ENCODE measurements around the gene NEXMIF.

DNA sequence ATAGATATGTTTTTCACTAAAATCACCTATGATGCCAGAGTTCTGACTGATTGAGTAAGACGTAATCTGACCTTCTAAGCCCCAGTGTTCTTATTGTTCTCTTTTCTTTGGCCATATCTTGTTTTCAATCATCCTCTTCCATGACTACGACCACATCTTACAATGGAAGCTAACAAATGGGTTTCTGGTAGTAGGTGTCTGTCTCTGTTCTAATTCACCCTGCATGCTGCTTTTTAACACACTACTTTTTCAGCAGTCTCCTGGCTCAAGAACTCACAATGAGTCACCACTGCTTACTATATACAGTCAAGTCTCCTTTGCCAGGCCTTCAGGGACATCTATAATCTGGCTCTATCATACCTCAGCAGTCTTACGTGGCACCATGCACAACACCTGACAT lies 146.1 kb downstream of the NEXMIF start:
- TF ChIP-seq CTCF (IDR thresholded peaks at IDR 0.05 in 2 of 3, conservative IDR thresholded peaks at IDR 0.05 in 1 of 3; ENCODE audit: insufficient read depth in 2 of 3, low read depth in 1 of 3, low read length in 3 of 3) = no peak
- TF ChIP-seq XRCC4 (IDR thresholded peaks at IDR 0.05; ENCODE audit: extremely low read depth, insufficient read depth, insufficient read length) = no peak
- TF ChIP-seq MED1 (CRISPR knock-in tag; IDR thresholded peaks at IDR 0.05; ENCODE audit: borderline replicate concordance) = no peak
- TF ChIP-seq POLR2A (conservative IDR thresholded peaks at IDR 0.05) = no peak
- no peak for TF ChIP-seq E2F6 (IDR thresholded peaks at IDR 0.05; ENCODE audit: borderline replicate concordance in 1 of 2, extremely low read depth in 1 of 2, insufficient read depth in 1 of 2, insufficient read length in 1 of 2, low read depth in 1 of 2, low read length in 1 of 2, poor library complexity in 1 of 2, severe bottlenecking in 1 of 2)
- TF ChIP-seq, protein P1, sequence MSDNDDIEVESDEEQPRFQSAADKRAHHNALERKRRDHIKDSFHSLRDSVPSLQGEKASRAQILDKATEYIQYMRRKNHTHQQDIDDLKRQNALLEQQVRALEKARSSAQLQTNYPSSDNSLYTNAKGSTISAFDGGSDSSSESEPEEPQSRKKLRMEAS (CRISPR knock-in tag; IDR thresholded peaks at IDR 0.05) = no peak
- TF ChIP-seq ZNF512 (tag; IDR thresholded peaks at IDR 0.05) = no peak
- TF ChIP-seq RBM22 (IDR thresholded peaks at IDR 0.05; ENCODE audit: low read depth, low read length, poor library complexity, severe bottlenecking) = no peak
- no peak for TF ChIP-seq VEZF1 (CRISPR knock-in tag; IDR thresholded peaks at IDR 0.05)
- no peak for TF ChIP-seq MAFK (IDR thresholded peaks at IDR 0.05; ENCODE audit: low read length)

All from K562 (cell line).